Psoas muscle (tissue), 8 donors: ENCODE measurements around the gene GSG1L. TPM values are rescaled to one million over a fixed set of nuclear protein-coding genes. Genes with fewer than 3 reads are reported as not detected.

Experiments used
- ATAC-seq, 4 donors: fragments of 200-7000 bp; cut with Tn5 transposase; one replicate each; pipeline ENCODE4 v1.9.1; 2020; ENCODE audit warnings: moderate library complexity in 3 of 4, mild to moderate bottlenecking in 2 of 4
- DNase-seq, 2 donors: peaks; one replicate each; pipeline ENCODE4 v3.0.0-alpha.2; 2020
- H3K27ac ChIP-seq: fragments of 200-600 bp; one replicate; pipeline ENCODE4 v1.8.0; 2022
- H3K27me3 ChIP-seq, 3 donors: fragments of 200-600 bp in 1 of 3; one replicate each; pipeline versions ENCODE4 v1.6.1 to v1.8.0; 2013 to 2022; ENCODE audit warnings: low read length in 2 of 3, mild to moderate bottlenecking in 2 of 3, moderate library complexity in 1 of 3; ENCODE audit not compliant: insufficient read depth in 3 of 3
- H3K36me3 ChIP-seq, 2 donors: fragments of 200-600 bp in 1 of 2; one replicate each; pipeline versions ENCODE4 v1.6.1 to v1.8.0; 2013 to 2022; ENCODE audit warnings: low read depth in 1 of 2, mild to moderate bottlenecking in 1 of 2, moderate library complexity in 1 of 2; ENCODE audit not compliant: insufficient read depth in 1 of 2
- H3K4me1 ChIP-seq: fragments of 200-600 bp; one replicate; pipeline ENCODE4 v1.8.0; 2022
- H3K4me3 ChIP-seq: fragments of 200-600 bp; one replicate; pipeline ENCODE4 v1.8.0; 2022; ENCODE audit warnings: mild to moderate bottlenecking
- H3K9me3 ChIP-seq: fragments of 200-600 bp; one replicate; pipeline ENCODE4 v1.8.0; 2022
- CTCF ChIP-seq: fragments of 200-600 bp; IDR thresholded peaks from one replicate; pipeline ENCODE4 v1.8.0; 2022; ENCODE audit warnings: antibody characterized with exemption
- WGBS, 3 donors: extraction: QIAGEN DNeasy Blood & Tissue Kit; methylation state at CpG; one replicate each; pipeline versions ENCODE4 v1.1.6 to v1.1.7; 2013; 5-methylcytosine and 5-hydroxymethylcytosine counted together
- intact Hi-C, 2 donors: fragments of 100-400 bp; cut with DNase I; formaldehyde crosslinking; loops; one replicate each; pipeline versions ENCODE4 v1.11.0 to v1.14.2; 2022
- polyA plus RNA-seq, 3 donors: library from polyadenylated mRNA; stranded (reverse); fragments of 200-250 nt; gene quantifications; one replicate each; pipeline ENCODE4 v1.2.3, GENCODE V29; 2013
- total RNA-seq, 4 donors: library from RNA; stranded (reverse); fragmentation: NEBNext Ultra II Directional in 2 of 4; extraction: Animal tissue kit (Norgen Biotek cat#: 25700) in 2 of 4; gene quantifications; one replicate each; pipeline versions ENCODE4 v1.2.1 to v1.2.4, GENCODE V29; 2021 to 2023
- donor health status: healthy with polysubstance abuse.
- donor health status: DM: no; HTN: no; CAD: no; lungs with moderate emphysema.
- donor health status: Bipolar disorder and iron deficiency.
- donor health status: healthy.
- donor health status: DM: yes; HTN: yes; CAD: no.
- donor health status: DM: no; HTN: no; CAD: no.
- donor health status: DM: no; HTN: no; CAD: no.
- donor health status: DM: yes; HTN: yes; CAD: no.

The GSG1L gene
- total and polyA plus RNA-seq, 7 donors: 0.04 to 0.17 (median 0.08) TPM; not detected in 2

DNA sequence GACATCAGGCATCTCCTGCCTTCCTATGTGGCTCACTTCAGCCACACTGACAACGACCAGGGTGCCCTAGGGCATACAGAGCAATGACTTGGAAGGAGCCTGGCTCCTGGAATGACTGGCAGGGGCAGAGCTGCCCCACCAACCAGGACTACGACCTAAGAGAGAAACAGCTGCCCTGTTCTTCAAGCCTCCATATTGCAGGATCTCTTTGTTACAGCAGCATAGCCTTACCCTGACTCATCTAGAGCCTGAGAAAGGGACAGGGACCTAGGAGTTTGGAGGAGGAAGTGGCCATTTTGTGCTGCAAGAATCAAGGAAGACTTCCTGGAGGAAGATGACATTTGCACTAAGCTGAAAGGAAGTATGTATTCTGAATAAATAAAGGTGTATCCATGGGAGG lies 49.6 kb downstream of the GSG1L start:
- H3K36me3 ChIP-seq: no peaks in the 10 kb centered on the region
- ATAC-seq (no peak), DNase-seq (no peak)
- intact Hi-C loops: no loop called here
- H3K4me3 ChIP-seq: no peak overlapping the region
- no peak overlapping the region for H3K27ac ChIP-seq
- H3K4me1 ChIP-seq: no peaks in the 10 kb centered on the region
- peaks cover 0 to 10% (median 5%) of the 10 kb centered on the region in 3 donors for H3K27me3 ChIP-seq
- whole genome bisulfite sequencing, 3 donors: 69 to 92% (median 85%) methylated on average over 2 of the region's 2 CpGs
- no peak for TF ChIP-seq CTCF
- no peaks in the 10 kb centered on the region for H3K9me3 ChIP-seq

GRCh38 chr16:28013392-28013791 lies 50.1 kb downstream of the GSG1L start:
- no peaks in the 10 kb centered on the region for H3K36me3 ChIP-seq
- WGBS, 3 donors: 79 to 86% (median 83%) methylated on average over 6 of the region's 6 CpGs
- peaks cover 0 to 10% (median 5%) of the 10 kb centered on the region in 3 donors for H3K27me3 ChIP-seq
- intact Hi-C loops: no loop called here
- no peak overlapping the region for H3K4me3 ChIP-seq
- no peak overlapping the region for H3K27ac ChIP-seq
- no peaks in the 10 kb centered on the region for H3K9me3 ChIP-seq
- TF ChIP-seq CTCF: no peak
- no peaks in the 10 kb centered on the region for H3K4me1 ChIP-seq
- ATAC-seq: no peak
- no peak for DNase-seq

DNA sequence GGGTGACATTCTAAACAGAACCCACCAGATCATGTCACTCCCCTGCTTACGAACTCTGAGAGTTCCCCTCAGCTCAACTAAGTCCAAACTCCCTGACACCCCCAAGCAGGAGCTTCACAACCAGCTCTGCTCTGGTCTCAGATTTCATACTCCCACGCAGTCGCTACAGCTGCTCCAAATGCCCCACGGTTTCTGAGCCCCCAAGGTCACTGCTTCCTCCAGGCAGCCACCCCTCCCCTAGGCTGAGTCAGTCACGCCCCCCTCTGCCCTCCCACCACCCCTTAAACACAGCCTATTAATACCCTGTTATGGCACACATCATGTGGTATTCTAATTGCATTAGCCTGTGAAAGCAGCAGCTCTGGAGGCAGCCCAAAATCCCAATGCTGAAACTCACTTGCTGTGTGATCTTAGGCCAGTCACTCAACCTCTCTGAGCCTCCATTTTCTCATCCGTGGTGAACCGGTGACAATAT lies 51.5 kb downstream of the GSG1L start:
- ATAC-seq (peak in 2 of 4 donors; percentile 42 to 48), DNase-seq (no peak)
- 10 to 24% (median 18%) methylated on average over 7 of the region's 7 CpGs for WGBS, 3 donors
- peaks cover 0 to 10% (median 5%) of the 10 kb centered on the region in 3 donors for H3K27me3 ChIP-seq
- intact Hi-C loops: no loop called here
- H3K4me1 ChIP-seq: no peaks in the 10 kb centered on the region
- H3K27ac ChIP-seq: no peak overlapping the region
- TF ChIP-seq CTCF: no peak
- H3K4me3 ChIP-seq: no peak overlapping the region
- H3K9me3 ChIP-seq: no peaks in the 10 kb centered on the region
- no peaks in the 10 kb centered on the region for H3K36me3 ChIP-seq

- H3K36me3 ChIP-seq: no peaks in the 10 kb centered on the region
- no peaks in the 10 kb centered on the region for H3K4me1 ChIP-seq
- H3K4me3 ChIP-seq: no peak overlapping the region
- no peak overlapping the region for H3K27ac ChIP-seq
- intact Hi-C loops: no loop called here
- TF ChIP-seq CTCF: no peak
- 31 to 51% (median 45%) methylated on average over 11 of the region's 11 CpGs for WGBS, 3 donors
- DNase-seq: no peak
- no peak for ATAC-seq
- H3K27me3 ChIP-seq: peaks cover 0 to 10% (median 5%) of the 10 kb centered on the region in 3 donors
- no peaks in the 10 kb centered on the region for H3K9me3 ChIP-seq
Observed at GRCh38 chr16:28011223-28011622, 52.3 kb downstream of the GSG1L start.

DNA sequence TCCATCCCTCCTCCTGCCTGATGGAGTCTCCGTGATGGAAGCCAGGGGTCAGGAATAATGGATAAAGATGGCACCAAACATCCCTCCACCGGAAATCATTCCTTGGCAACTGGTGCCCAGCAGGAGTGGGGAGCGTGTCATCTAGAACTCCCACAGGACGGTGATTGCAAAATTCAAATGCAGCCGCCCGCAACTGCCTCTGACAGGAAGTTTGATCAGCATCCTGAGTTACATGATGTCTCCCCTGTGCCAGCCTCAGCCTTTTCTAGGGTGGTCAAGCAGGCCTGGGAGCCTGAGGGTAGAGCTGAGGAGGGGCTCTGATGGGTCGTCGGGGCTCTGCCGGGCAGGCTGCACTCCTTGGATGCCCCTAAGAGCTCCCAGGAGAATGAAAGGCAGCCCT lies 52.8 kb downstream of the GSG1L start:
- Histone ChIP-seq H3K9me3 (no peaks in the 10 kb centered on the region), H3K27ac (no peak overlapping the region), H3K27me3 (peaks cover 0 to 10% (median 7%) of the 10 kb centered on the region in 3 donors), H3K4me3 (no peak overlapping the region), H3K36me3 (no peaks in the 10 kb centered on the region), H3K4me1 (no peaks in the 10 kb centered on the region)
- WGBS, 3 donors: 19 to 33% (median 24%) methylated on average over 9 of the region's 9 CpGs
- no peak for DNase-seq
- intact Hi-C loops: no loop called here
- no peak for TF ChIP-seq CTCF
- no peak for ATAC-seq
